GM06990 (cell line): ENCODE results near the gene EXTL2.

Source experiments
- DNase-seq: peaks from one replicate; pipeline ENCODE4 v3.0.0-alpha.2; 2011; ENCODE audit not compliant: insufficient read length; ENCODE audit errors: extremely low read depth
- H3K27me3 ChIP-seq: replicated peaks from 2 replicates; pipeline ENCODE4 v1.6.0; 2011; ENCODE audit warnings: low read length; ENCODE audit not compliant: control insufficient read depth, insufficient read depth
- H3K36me3 ChIP-seq: 2 replicates; pipeline ENCODE4 v1.5.1; 2011; ENCODE audit warnings: low read length; ENCODE audit not compliant: control insufficient read depth, insufficient read depth
- H3K4me3 ChIP-seq: replicated peaks from 2 replicates; pipeline ENCODE4 v1.5.1; 2011; ENCODE audit warnings: low read depth, mild to moderate bottlenecking, control low read depth, low read length
- CTCF ChIP-seq: IDR thresholded peaks from 2 replicates; pipeline ENCODE4 v1.5.1; 2011; ENCODE audit warnings: low read length, control low read depth, mild to moderate bottlenecking, inconsistent platforms; ENCODE audit not compliant: insufficient read depth, poor library complexity, severe bottlenecking

EXTL2 gene

GRCh38 chr1:100894603-100895539, at the start of gene EXTL2:
TSS of gene EXTL2 (minus strand) at chr1:100894842. CDS start at chr1:100888757, 6,085 bp downstream.
- peak; percentile 66 for DNase-seq
- no peaks in the 10 kb centered on the region for H3K36me3 ChIP-seq
- H3K4me3 ChIP-seq: peak within 1 kb of the TSS; percentile 84
- H3K27me3 ChIP-seq: no peaks in the 10 kb centered on the region
- TF ChIP-seq CTCF: no peak

GRCh38 chr1:100943533-100943932, 48.9 kb upstream of the EXTL2 start:
- H3K27me3 ChIP-seq: no peaks in the 10 kb centered on the region
- TF ChIP-seq CTCF: no peak
- DNase-seq: no peak
- H3K36me3 ChIP-seq: peaks cover 5% of the 10 kb centered on the region
- H3K4me3 ChIP-seq: no peak overlapping the region

DNA sequence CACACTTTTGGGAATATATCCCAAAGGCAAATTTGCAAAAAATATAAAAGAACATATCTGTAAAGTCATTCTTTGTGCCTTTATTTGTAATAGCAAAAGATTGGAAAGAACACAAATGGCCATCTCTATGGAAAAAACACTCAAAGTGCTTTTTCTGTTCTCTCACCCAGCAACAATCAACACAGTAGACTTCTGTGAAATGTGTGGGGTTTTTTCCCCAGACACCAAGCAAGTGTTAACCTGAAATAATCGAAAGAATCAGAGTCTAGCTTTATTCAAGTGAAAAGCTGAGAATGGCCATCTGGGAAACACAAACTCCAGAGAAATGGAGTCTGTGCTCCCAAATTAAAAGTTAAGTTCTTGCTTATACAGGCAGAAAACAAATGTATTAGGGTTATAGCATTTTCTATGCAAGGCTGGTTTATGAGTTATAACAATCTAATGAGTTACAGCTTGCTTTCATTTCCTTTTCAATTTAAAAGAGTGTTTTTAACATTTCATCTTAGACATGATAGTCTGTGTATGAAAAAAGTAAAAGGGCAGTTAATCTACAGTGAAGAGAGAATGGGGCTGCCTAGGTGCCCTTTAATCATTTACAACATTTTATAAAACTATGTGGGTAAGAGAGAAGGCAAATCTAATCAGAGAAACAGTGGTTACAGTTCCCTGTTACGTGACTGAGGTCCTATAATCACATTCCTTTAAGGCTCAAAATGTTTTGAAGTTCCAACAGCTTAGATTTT, 47.8 kb upstream of the EXTL2 start:
- Histone ChIP-seq H3K27me3 (no peaks in the 10 kb centered on the region), H3K36me3 (peaks cover 5% of the 10 kb centered on the region), H3K4me3 (no peak overlapping the region)
- no peak for DNase-seq
- no peak for TF ChIP-seq CTCF

DNA sequence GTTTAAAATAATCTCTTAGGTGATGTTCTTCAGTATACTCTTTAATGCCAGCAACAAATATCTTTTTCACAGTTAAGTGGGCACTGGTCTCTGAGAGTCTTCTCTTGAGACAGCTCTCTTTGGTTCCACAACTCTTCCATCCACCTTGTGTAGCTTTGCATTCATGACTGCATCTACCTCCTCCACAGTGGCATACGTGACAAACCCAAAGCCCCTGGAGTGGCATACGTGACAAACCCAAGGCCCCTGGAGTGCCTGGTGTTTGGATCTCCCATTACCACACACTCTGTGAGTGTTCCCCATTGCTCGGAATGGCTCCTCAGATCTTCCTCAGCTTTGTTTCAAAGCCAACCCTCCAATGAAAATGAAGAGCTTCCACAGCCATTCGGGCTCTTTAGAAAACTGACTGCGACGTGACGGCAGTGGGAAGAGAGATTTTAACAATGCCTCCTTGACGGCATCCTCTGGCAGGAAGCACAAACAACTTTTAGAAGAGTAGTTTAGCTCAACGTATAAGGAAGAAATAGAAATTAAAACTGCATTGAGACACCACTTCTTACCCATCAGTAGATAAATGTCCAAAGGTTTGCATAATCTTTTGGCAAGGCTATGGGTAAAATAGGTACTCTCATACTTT, 47.1 kb upstream of the EXTL2 start:
- no peak for TF ChIP-seq CTCF
- Histone ChIP-seq H3K36me3 (peaks cover 5% of the 10 kb centered on the region), H3K4me3 (no peak overlapping the region), H3K27me3 (no peaks in the 10 kb centered on the region)
- DNase-seq: no peak

- TF ChIP-seq CTCF: no peak
- Histone ChIP-seq H3K27me3 (no peaks in the 10 kb centered on the region), H3K4me3 (no peak overlapping the region), H3K36me3 (peaks cover 5% of the 10 kb centered on the region)
- no peak for DNase-seq
These were observed 46.5 kb upstream of the EXTL2 start for GRCh38 chr1:100941098-100941527.
